GM21515 (cell line): Measurements from ENCODE around the gene NKAIN2.
"Not testable (repeated sequence)": the region's sequence is repeated elsewhere in the genome, so short reads cannot be mapped to it uniquely, and the experiment has no call there.

Experiments
- ATAC-seq: cut with Tn5 transposase; IDR thresholded peaks from one replicate; pipeline ENCODE4 v1.9.1; 2021; ENCODE audit not compliant: unreplicated experiment

The NKAIN2 gene

DNA sequence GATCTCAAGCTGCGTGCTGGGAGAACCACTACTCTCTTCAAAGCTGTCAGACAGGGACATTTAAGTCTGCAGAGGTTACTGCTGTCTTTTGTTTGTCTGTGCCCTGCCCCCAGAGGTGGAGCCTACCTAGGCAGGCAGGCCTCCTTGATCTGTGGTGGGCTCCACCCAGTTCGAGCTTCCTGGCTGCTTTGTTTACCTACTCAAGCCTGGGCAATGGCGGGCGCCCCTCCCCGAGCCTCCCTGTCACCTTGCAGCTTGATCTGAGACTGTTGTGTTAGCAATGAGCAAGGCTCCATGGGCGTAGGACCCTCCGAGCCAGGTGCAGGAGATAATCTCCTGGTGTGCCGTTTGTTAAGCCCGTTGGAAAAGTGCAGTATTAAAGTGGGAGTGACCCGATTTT, 609.0 kb downstream of the NKAIN2 start:
- ATAC-seq = not testable (repeated sequence)

- no peak for ATAC-seq
Measured at GRCh38 chr6:124420116-124420840, 616.6 kb downstream of the NKAIN2 start.

DNA sequence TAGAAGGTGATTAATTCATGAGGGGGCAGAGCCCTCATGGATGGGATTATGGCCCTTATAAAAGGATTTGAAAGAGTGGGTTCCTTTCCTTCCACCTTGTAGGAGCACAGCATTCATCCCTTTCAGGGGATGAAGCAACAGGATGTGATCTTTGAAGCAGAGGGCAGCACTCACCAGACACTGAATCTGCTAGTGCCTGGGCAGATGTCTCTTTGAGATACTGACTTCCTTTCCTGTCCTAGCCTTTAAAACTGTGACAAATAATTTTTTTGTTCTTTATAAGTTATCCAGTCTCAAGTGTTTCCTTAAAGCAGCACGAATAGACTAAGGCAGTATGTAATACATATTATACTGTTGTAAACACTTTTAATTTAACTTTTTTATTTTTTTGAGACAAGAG, 620.0 kb downstream of the NKAIN2 start:
- ATAC-seq = no peak

GRCh38 chr6:124430740-124431318, 627.2 kb downstream of the NKAIN2 start:
- ATAC-seq = no peak

DNA sequence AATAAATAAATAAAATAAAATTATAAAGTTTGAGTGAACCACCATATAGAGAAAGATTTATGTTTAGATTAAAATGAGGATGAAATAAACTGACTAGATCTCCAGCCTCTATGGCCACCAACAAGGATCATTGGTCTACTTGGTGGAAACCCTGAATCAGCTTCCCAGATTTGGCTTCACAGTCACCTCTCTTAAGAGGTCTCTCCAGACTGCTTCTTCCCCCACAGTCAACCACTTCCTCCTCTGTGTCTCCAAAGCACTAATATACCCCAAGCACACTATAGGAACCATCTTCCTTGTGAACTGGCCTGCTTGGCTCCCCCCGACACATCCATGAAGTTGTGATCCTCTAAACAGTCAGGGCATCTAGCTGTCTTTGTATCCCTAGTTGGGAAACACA, 629.0 kb downstream of the NKAIN2 start:
- no peak for ATAC-seq

GRCh38 chr6:124433387-124434160, 629.9 kb downstream of the NKAIN2 start:
- no peak for ATAC-seq

- no peak for ATAC-seq
Measured at GRCh38 chr6:124434421-124434820, 630.8 kb downstream of the NKAIN2 start.

- ATAC-seq = no peak
Measured at GRCh38 chr6:124436803-124437202, 633.1 kb downstream of the NKAIN2 start.

GRCh38 chr6:124438546-124439065, 634.9 kb downstream of the NKAIN2 start:
- no peak for ATAC-seq

- no peak for ATAC-seq
Measured at GRCh38 chr6:124441450-124441849, 637.8 kb downstream of the NKAIN2 start.

GRCh38 chr6:124443541-124443940, 639.9 kb downstream of the NKAIN2 start:
- no peak for ATAC-seq

GRCh38 chr6:124445581-124445980, 641.9 kb downstream of the NKAIN2 start:
- no peak for ATAC-seq

- no peak for ATAC-seq
Measured at GRCh38 chr6:124446961-124447360, 643.3 kb downstream of the NKAIN2 start.

DNA sequence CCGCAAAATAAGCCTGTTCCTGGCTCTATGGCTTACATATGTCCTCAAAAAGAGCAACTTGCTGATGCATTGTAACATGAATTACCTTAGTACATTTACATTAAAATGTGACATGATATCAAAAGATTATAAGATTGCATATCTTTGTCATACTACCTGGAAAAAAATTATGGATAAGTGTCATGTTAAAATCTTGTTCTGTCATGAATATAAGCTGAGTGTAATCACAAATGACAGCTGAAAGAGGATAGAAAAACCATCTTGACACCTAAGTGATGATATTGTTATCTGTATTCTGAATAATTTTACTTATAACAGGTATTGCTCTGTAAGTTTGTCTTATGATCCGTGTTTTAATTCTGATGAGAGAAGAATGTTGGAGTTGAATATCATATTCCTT, 655.6 kb downstream of the NKAIN2 start:
- ATAC-seq = no peak

DNA sequence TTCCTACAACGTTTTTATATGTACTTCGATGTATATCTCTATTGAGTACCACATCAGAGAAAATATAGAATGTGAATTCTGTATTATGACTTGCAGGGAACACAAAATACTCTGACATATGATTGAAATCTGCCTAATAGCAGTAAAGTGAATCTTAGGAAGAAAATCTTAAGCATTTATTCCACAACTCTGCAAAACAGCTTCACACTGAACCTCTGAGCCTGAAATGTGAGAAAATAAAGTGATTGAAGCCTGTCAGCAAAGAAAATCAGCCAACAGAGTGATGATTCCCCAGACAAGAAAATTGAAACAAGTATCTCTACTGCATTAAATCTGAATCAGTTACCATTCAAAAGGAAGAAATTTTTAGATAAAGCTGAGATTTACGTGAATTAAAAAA, 659.1 kb downstream of the NKAIN2 start:
- ATAC-seq = no peak

GRCh38 chr6:124463271-124463670, 659.6 kb downstream of the NKAIN2 start:
- ATAC-seq = no peak

- ATAC-seq = not testable (repeated sequence)
Measured at GRCh38 chr6:124464600-124464999, 660.9 kb downstream of the NKAIN2 start.

DNA sequence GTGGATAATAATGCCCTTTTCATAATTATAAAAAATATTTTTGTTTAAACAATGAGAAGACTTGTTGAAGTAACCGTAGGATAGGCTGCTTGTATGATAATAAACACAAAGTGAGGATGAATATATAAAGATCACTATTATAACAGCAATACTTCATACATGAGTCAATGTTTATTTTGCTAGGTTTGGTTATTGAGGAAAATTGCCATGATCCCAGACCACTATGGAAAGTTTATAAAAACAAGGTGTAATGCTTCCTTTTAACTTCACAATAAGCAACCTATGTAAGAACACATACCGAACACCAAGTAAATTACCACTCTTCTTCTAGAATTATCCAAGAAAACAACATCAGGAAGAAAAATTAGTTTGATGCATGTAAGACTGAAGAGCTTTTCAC, 663.3 kb downstream of the NKAIN2 start:
- ATAC-seq = no peak

GRCh38 chr6:124467366-124467765, 663.7 kb downstream of the NKAIN2 start:
- ATAC-seq = no peak

DNA sequence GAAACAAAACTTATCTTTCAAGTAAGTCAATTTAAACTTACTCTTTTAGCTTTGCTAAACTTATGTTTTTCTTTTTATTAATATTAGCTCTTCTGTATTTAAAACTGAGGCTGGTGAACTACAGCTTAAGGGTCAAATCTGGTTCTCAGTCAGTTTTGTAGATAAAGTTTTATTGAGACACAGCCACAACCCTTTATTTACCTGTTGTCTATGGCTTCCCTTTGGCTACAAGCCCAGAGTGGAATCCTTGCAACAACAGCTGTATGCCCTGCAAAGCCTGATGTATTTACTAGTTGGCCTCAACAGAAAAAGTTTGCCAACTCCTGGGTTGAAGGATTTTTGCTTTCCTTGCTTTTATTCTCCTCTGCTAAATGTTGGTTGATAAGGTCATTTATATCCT, 667.1 kb downstream of the NKAIN2 start:
- no peak for ATAC-seq

GRCh38 chr6:124475176-124475575, 671.5 kb downstream of the NKAIN2 start:
- ATAC-seq = no peak

- no peak for ATAC-seq
Measured at GRCh38 chr6:124478906-124479305, 675.2 kb downstream of the NKAIN2 start.
